Measurements from ENCODE around the gene UBE3C.

DNA sequence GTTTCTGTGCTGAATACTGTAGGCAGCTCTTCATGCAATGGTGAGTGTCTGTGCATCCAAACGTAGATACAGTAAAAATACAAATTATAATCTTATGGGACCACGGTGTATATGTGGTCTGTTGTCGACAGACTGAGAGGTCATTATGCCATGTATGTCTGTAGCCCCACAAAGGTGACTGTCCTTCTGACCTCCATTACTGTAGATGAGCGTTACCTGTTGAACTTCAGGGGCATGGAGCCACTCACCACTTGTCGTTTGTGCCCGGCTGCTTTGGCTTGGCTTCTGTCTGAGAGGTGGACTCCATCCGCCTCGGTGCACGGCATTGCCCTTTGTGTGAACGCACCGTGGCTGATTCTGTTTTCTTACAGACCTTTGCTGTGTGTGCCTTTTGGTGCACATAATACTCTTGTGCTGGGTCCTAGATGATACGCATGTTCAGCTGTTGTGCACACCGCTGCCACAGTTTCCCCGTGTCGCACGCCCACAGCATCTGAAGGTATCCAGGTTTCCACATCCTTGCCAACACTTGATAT, 2.9 kb downstream of the UBE3C start:
- no peak for TF ChIP-seq EZH2phosphoT487 (IDR thresholded peaks at IDR 0.05; ENCODE audit: insufficient read depth, low read depth)
- TF ChIP-seq EZH2 (IDR thresholded peaks at IDR 0.05; ENCODE audit: insufficient read depth, poor library complexity, severe bottlenecking): no peak
